GM19467 (cell line): ENCODE data around the gene TTC28.

Experiments used
- ATAC-seq: cut with Tn5 transposase; IDR thresholded peaks from one replicate; pipeline ENCODE4 v1.9.1; 2021; ENCODE audit warnings: mild to moderate bottlenecking, moderate library complexity; ENCODE audit not compliant: unreplicated experiment

TTC28 gene

GRCh38 chr22:28417431-28417830 lies 262.2 kb downstream of the TTC28 start:
- no peak for ATAC-seq

GRCh38 chr22:28414913-28415312 lies 264.7 kb downstream of the TTC28 start:
- ATAC-seq: no peak

- no peak for ATAC-seq
Observed at GRCh38 chr22:28413612-28414399, 265.8 kb downstream of the TTC28 start.

GRCh38 chr22:28412109-28412508 lies 267.5 kb downstream of the TTC28 start:
- ATAC-seq: no peak

GRCh38 chr22:28411125-28411524 lies 268.5 kb downstream of the TTC28 start:
- no peak for ATAC-seq

- ATAC-seq: no peak
Observed at GRCh38 chr22:28410050-28410816, 269.4 kb downstream of the TTC28 start.

GRCh38 chr22:28408709-28409108 lies 270.9 kb downstream of the TTC28 start:
- no peak for ATAC-seq

- ATAC-seq: no peak
Observed at GRCh38 chr22:28407645-28408044, 272.0 kb downstream of the TTC28 start.

GRCh38 chr22:28406246-28406645 lies 273.4 kb downstream of the TTC28 start:
- no peak for ATAC-seq

GRCh38 chr22:28405588-28405987 lies 274.1 kb downstream of the TTC28 start:
- ATAC-seq: no peak

- no peak for ATAC-seq
Observed at GRCh38 chr22:28402539-28402938, 277.1 kb downstream of the TTC28 start.

- ATAC-seq: no peak
Observed at GRCh38 chr22:28402060-28402459, 277.6 kb downstream of the TTC28 start.

GRCh38 chr22:28398981-28399380 lies 280.7 kb downstream of the TTC28 start:
- ATAC-seq: no peak

GRCh38 chr22:28398355-28398754 lies 281.3 kb downstream of the TTC28 start:
- ATAC-seq: no peak

- no peak for ATAC-seq
Observed at GRCh38 chr22:28397306-28397705, 282.3 kb downstream of the TTC28 start.

- ATAC-seq: no peak
Observed at GRCh38 chr22:28395920-28396753, 283.5 kb downstream of the TTC28 start.

GRCh38 chr22:28395520-28395919 lies 284.1 kb downstream of the TTC28 start:
- no peak for ATAC-seq

- no peak for ATAC-seq
Observed at GRCh38 chr22:28394513-28395110, 285.0 kb downstream of the TTC28 start.

- no peak for ATAC-seq
Observed at GRCh38 chr22:28381429-28382167, 298.0 kb downstream of the TTC28 start.

- no peak for ATAC-seq
Observed at GRCh38 chr22:28379951-28380350, 299.7 kb downstream of the TTC28 start.
